Measurements from ENCODE around the gene PCDH9.

PCDH9 gene

DNA sequence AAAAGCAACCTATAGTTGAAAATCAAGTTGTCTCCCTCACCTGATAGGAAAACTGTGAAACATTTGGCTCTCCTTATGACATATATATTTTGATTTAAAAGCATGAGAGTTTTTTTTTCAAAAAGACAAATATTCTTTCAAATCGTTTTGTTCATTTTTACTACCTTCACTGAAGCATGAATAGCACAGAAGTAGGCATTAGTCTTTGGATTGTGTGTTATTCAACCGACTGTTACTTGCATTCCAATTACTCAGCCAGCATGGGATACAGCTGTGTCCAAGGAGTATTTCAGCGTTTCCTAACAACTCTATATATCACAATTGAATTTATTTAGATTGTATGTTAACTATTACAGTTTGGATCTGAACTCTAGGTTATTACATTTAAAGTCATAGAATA lies 135.2 kb downstream of the PCDH9 start:
- no peak overlapping the region for H2AK5ac ChIP-seq (ENCODE audit: low read depth, low read length)
- no peak overlapping the region for H2AFZ ChIP-seq (ENCODE audit: low read length)
- no peaks in the 10 kb centered on the region for H3K27me3 ChIP-seq (ENCODE audit: control insufficient read depth in 3 of 3, insufficient read depth in 3 of 3, low read depth in 1 of 3, low read length in 3 of 3)
- no peak overlapping the region for H3K14ac ChIP-seq (ENCODE audit: low read length)
- peaks cover 0 to 4% of the 10 kb centered on the region in 2 donors for H3K4me1 ChIP-seq (ENCODE audit: control insufficient read depth in 2 of 2, insufficient read depth in 1 of 2, low read depth in 1 of 2, low read length in 2 of 2)
- no peak overlapping the region for H3K9ac ChIP-seq (ENCODE audit: low read depth, low read length, poor library complexity)
- H2BK12ac ChIP-seq (ENCODE audit: low read length): no peak overlapping the region
- H4K8ac ChIP-seq (ENCODE audit: low read depth, low read length): no peak overlapping the region
- no peak overlapping the region for H3K4me2 ChIP-seq (ENCODE audit: insufficient read depth, low read length, poor library complexity, severe bottlenecking)
- H3K23ac ChIP-seq (ENCODE audit: low read depth, low read length, poor library complexity): no peak overlapping the region
- DNase-seq (ENCODE audit: low spot score): no peak
- H3K9me3 ChIP-seq (replicated peaks in 1 of 2; ENCODE audit: control insufficient read depth in 2 of 2, insufficient read depth in 1 of 2, low read depth in 1 of 2, low read length in 2 of 2): no peaks in the 10 kb centered on the region
- H3K79me1 ChIP-seq (ENCODE audit: low read depth, low read length): no peaks in the 10 kb centered on the region
- H3K36me3 ChIP-seq (replicated peaks in 1 of 2; ENCODE audit: control insufficient read depth in 2 of 2, insufficient read depth in 2 of 2, low read length in 2 of 2): no peaks in the 10 kb centered on the region
- no peak overlapping the region for H3K4me3 ChIP-seq (ENCODE audit: low read length in 2 of 2)
- no CpG with 5 or more reads among the region's 3 CpGs for WGBS, 2 donors (ENCODE audit: extremely low coverage in 2 of 2, insufficient read length in 2 of 2, insufficient replicate concordance in 1 of 2)
- no peak overlapping the region for H3K4ac ChIP-seq (ENCODE audit: low read length)
- no peak overlapping the region for H3K18ac ChIP-seq (ENCODE audit: low read length)
- no peak overlapping the region for H3K27ac ChIP-seq (replicated peaks; ENCODE audit: low read length)
- H2BK120ac ChIP-seq (ENCODE audit: low read depth, low read length): no peak overlapping the region
- H4K91ac ChIP-seq (ENCODE audit: low read depth, low read length, poor library complexity): no peak overlapping the region
- H2BK15ac ChIP-seq (ENCODE audit: low read length): no peak overlapping the region
- no peak overlapping the region for H2BK5ac ChIP-seq (ENCODE audit: low read length)

DNA sequence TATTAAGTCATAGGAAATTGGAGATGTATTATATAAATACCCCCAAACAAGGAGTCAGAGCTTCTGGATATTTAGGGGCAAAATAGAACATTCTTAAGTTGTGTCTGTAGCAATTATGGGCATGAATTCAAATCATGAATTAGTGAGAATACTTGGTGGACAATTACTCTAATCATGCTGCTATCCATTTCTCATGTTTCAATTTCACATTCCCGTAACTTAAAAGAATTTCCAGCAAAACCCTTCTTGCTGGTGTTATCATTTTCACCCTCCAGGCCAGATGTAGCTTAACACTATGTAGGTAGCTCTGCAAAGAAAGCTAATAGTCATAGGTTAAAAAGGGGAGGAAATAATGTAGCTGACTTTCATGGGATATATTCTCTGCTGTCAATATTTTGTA lies 136.1 kb downstream of the PCDH9 start:
- Histone ChIP-seq H3K36me3 (replicated peaks in 1 of 2; ENCODE audit: control insufficient read depth in 2 of 2, insufficient read depth in 2 of 2, low read length in 2 of 2) (no peaks in the 10 kb centered on the region), H4K91ac (ENCODE audit: low read depth, low read length, poor library complexity) (no peak overlapping the region), H2BK12ac (ENCODE audit: low read length) (no peak overlapping the region), H3K4ac (ENCODE audit: low read length) (no peak overlapping the region), H3K27me3 (ENCODE audit: control insufficient read depth in 3 of 3, insufficient read depth in 3 of 3, low read depth in 1 of 3, low read length in 3 of 3) (no peaks in the 10 kb centered on the region), H4K8ac (ENCODE audit: low read depth, low read length) (no peak overlapping the region), H2BK120ac (ENCODE audit: low read depth, low read length) (no peak overlapping the region), H3K9ac (ENCODE audit: low read depth, low read length, poor library complexity) (no peak overlapping the region), H2BK5ac (ENCODE audit: low read length) (no peak overlapping the region), H2AK5ac (ENCODE audit: low read depth, low read length) (no peak overlapping the region), H3K4me3 (ENCODE audit: low read length in 2 of 2) (no peak overlapping the region), H2AFZ (ENCODE audit: low read length) (no peak overlapping the region), H2BK15ac (ENCODE audit: low read length) (no peak overlapping the region), H3K4me1 (ENCODE audit: control insufficient read depth in 2 of 2, insufficient read depth in 1 of 2, low read depth in 1 of 2, low read length in 2 of 2) (peaks cover 0 to 3% of the 10 kb centered on the region in 2 donors), H3K79me1 (ENCODE audit: low read depth, low read length) (no peaks in the 10 kb centered on the region), H3K4me2 (ENCODE audit: insufficient read depth, low read length, poor library complexity, severe bottlenecking) (no peak overlapping the region), H3K14ac (ENCODE audit: low read length) (no peak overlapping the region), H3K9me3 (replicated peaks in 1 of 2; ENCODE audit: control insufficient read depth in 2 of 2, insufficient read depth in 1 of 2, low read depth in 1 of 2, low read length in 2 of 2) (no peaks in the 10 kb centered on the region), H3K27ac (replicated peaks; ENCODE audit: low read length) (no peak overlapping the region), H3K18ac (ENCODE audit: low read length) (no peak overlapping the region), H3K23ac (ENCODE audit: low read depth, low read length, poor library complexity) (no peak overlapping the region)
- WGBS, 2 donors (ENCODE audit: extremely low coverage in 2 of 2, insufficient read length in 2 of 2, insufficient replicate concordance in 1 of 2): no CpG with 5 or more reads among the region's 1 CpG
- no peak for DNase-seq (ENCODE audit: low spot score)

DNA sequence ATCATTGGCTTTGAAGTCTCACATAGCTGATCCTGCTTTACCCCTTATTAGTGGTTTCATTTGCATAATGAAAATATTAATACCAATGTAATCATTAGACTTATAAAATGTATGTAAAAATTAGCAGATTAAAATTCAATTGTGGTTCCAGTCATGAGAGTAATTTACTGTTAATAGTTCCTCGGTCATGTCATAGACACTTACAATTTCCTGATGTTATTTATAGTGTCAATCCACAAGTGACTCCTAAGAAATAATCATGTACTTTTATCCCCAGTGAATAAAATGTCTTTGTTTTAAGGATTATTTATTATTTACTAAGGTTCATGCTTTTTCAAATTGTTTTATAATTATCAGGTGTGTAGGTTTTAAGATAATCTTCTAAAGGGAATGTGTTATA lies 138.5 kb downstream of the PCDH9 start:
- no CpG with 5 or more reads among the region's 1 CpG for WGBS, 2 donors (ENCODE audit: extremely low coverage in 2 of 2, insufficient read length in 2 of 2, insufficient replicate concordance in 1 of 2)
- H3K36me3 ChIP-seq (replicated peaks in 1 of 2; ENCODE audit: control insufficient read depth in 2 of 2, insufficient read depth in 2 of 2, low read length in 2 of 2): no peaks in the 10 kb centered on the region
- DNase-seq (ENCODE audit: low spot score): no peak

DNA sequence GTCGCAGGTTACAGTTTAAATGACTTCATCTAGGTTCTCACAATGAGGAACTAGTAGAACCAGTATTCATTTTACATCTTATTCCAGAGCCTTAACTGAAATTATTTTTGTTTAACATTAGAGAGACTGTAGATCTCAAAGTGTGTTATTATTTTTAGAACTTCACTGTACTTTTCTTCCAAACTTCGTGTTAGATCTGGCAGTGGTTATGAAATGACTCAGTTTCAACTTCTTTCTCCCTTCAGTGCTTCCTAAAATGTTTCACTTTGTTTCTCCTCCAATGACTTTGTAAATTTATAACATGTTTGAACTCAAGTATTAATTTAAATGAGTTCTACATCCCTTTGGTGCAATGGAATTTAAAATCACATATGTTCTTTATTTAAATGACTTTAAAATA lies 139.3 kb downstream of the PCDH9 start:
- Histone ChIP-seq H3K14ac (ENCODE audit: low read length) (no peak overlapping the region), H2BK15ac (ENCODE audit: low read length) (no peak overlapping the region), H3K4ac (ENCODE audit: low read length) (no peak overlapping the region), H3K9ac (ENCODE audit: low read depth, low read length, poor library complexity) (no peak overlapping the region), H3K9me3 (replicated peaks in 1 of 2; ENCODE audit: control insufficient read depth in 2 of 2, insufficient read depth in 1 of 2, low read depth in 1 of 2, low read length in 2 of 2) (no peaks in the 10 kb centered on the region), H2BK120ac (ENCODE audit: low read depth, low read length) (no peak overlapping the region), H3K4me1 (ENCODE audit: control insufficient read depth in 2 of 2, insufficient read depth in 1 of 2, low read depth in 1 of 2, low read length in 2 of 2) (peaks cover 0 to 14% of the 10 kb centered on the region in 2 donors), H4K91ac (ENCODE audit: low read depth, low read length, poor library complexity) (no peak overlapping the region), H3K23ac (ENCODE audit: low read depth, low read length, poor library complexity) (no peak overlapping the region), H3K18ac (ENCODE audit: low read length) (no peak overlapping the region), H3K4me3 (ENCODE audit: low read length in 2 of 2) (no peak overlapping the region), H4K8ac (ENCODE audit: low read depth, low read length) (no peak overlapping the region), H2AFZ (ENCODE audit: low read length) (no peak overlapping the region), H3K27ac (replicated peaks; ENCODE audit: low read length) (no peak overlapping the region), H2BK12ac (ENCODE audit: low read length) (no peak overlapping the region), H2BK5ac (ENCODE audit: low read length) (no peak overlapping the region), H3K27me3 (ENCODE audit: control insufficient read depth in 3 of 3, insufficient read depth in 3 of 3, low read depth in 1 of 3, low read length in 3 of 3) (no peaks in the 10 kb centered on the region), H2AK5ac (ENCODE audit: low read depth, low read length) (no peak overlapping the region), H3K79me1 (ENCODE audit: low read depth, low read length) (no peaks in the 10 kb centered on the region), H3K4me2 (ENCODE audit: insufficient read depth, low read length, poor library complexity, severe bottlenecking) (no peak overlapping the region), H3K36me3 (replicated peaks in 1 of 2; ENCODE audit: control insufficient read depth in 2 of 2, insufficient read depth in 2 of 2, low read length in 2 of 2) (no peaks in the 10 kb centered on the region)
- DNase-seq (ENCODE audit: low spot score): no peak
- WGBS, 2 donors (ENCODE audit: extremely low coverage in 2 of 2, insufficient read length in 2 of 2, insufficient replicate concordance in 1 of 2): no CpG with 5 or more reads among the region's 2 CpGs

More for the DNA sequence above, 138.5 kb downstream of the PCDH9 start:
- H2BK12ac ChIP-seq (ENCODE audit: low read length): no peak overlapping the region
- H4K91ac ChIP-seq (ENCODE audit: low read depth, low read length, poor library complexity): no peak overlapping the region
- H3K18ac ChIP-seq (ENCODE audit: low read length): no peak overlapping the region
- H3K79me1 ChIP-seq (ENCODE audit: low read depth, low read length): no peaks in the 10 kb centered on the region
- H2AFZ ChIP-seq (ENCODE audit: low read length): no peak overlapping the region
- no peak overlapping the region for H3K9ac ChIP-seq (ENCODE audit: low read depth, low read length, poor library complexity)
- no peak overlapping the region for H3K4me2 ChIP-seq (ENCODE audit: insufficient read depth, low read length, poor library complexity, severe bottlenecking)
- H2BK5ac ChIP-seq (ENCODE audit: low read length): no peak overlapping the region
- no peak overlapping the region for H2BK15ac ChIP-seq (ENCODE audit: low read length)
- no peaks in the 10 kb centered on the region for H3K27me3 ChIP-seq (ENCODE audit: control insufficient read depth in 3 of 3, insufficient read depth in 3 of 3, low read depth in 1 of 3, low read length in 3 of 3)
- no peak overlapping the region for H2BK120ac ChIP-seq (ENCODE audit: low read depth, low read length)
- H3K14ac ChIP-seq (ENCODE audit: low read length): no peak overlapping the region
- no peak overlapping the region for H3K27ac ChIP-seq (replicated peaks; ENCODE audit: low read length)
- H3K9me3 ChIP-seq (replicated peaks in 1 of 2; ENCODE audit: control insufficient read depth in 2 of 2, insufficient read depth in 1 of 2, low read depth in 1 of 2, low read length in 2 of 2): no peaks in the 10 kb centered on the region
- H3K4ac ChIP-seq (ENCODE audit: low read length): no peak overlapping the region
- no peak overlapping the region for H3K4me3 ChIP-seq (ENCODE audit: low read length in 2 of 2)
- H3K23ac ChIP-seq (ENCODE audit: low read depth, low read length, poor library complexity): no peak overlapping the region
- peaks cover 0 to 9% of the 10 kb centered on the region in 2 donors for H3K4me1 ChIP-seq (ENCODE audit: control insufficient read depth in 2 of 2, insufficient read depth in 1 of 2, low read depth in 1 of 2, low read length in 2 of 2)
- H2AK5ac ChIP-seq (ENCODE audit: low read depth, low read length): no peak overlapping the region
- H4K8ac ChIP-seq (ENCODE audit: low read depth, low read length): no peak overlapping the region

Measured in neuronal stem cell (in vitro differentiated cells).